HPDE6-E6E7 (cell line): Measurements from ENCODE around the gene PCDH9.

Experiments used
- DNase-seq: peaks from one replicate; pipeline ENCODE4 v3.0.0; 2011; ENCODE audit warnings: missing footprints; ENCODE audit errors: extremely low spot score

The PCDH9 gene

GRCh38 chr13:66397133-66397532 is 833.0 kb downstream of the PCDH9 start:
- no peak for DNase-seq

- DNase-seq, result no peak
These were observed 838.8 kb downstream of the PCDH9 start for GRCh38 chr13:66391322-66391721.

- no peak for DNase-seq
These were observed 851.2 kb downstream of the PCDH9 start for GRCh38 chr13:66378894-66379293.

GRCh38 chr13:66377569-66377968 is 852.6 kb downstream of the PCDH9 start:
- no peak for DNase-seq

GRCh38 chr13:66375756-66376155 is 854.4 kb downstream of the PCDH9 start:
- no peak for DNase-seq

GRCh38 chr13:66369666-66370065 is 860.5 kb downstream of the PCDH9 start:
- no peak for DNase-seq

- DNase-seq, result no peak
These were observed 862.8 kb downstream of the PCDH9 start for GRCh38 chr13:66367356-66367755.

GRCh38 chr13:66365101-66365500 is 865.0 kb downstream of the PCDH9 start:
- no peak for DNase-seq

GRCh38 chr13:66364346-66364745 is 865.8 kb downstream of the PCDH9 start:
- DNase-seq, result no peak

GRCh38 chr13:66362485-66362884 is 867.7 kb downstream of the PCDH9 start:
- no peak for DNase-seq

- no peak for DNase-seq
These were observed 870.1 kb downstream of the PCDH9 start for GRCh38 chr13:66359910-66360552.

GRCh38 chr13:66359393-66359792 is 870.7 kb downstream of the PCDH9 start:
- no peak for DNase-seq

- DNase-seq, result no peak
These were observed 871.6 kb downstream of the PCDH9 start for GRCh38 chr13:66358564-66358963.

- no peak for DNase-seq
These were observed 872.7 kb downstream of the PCDH9 start for GRCh38 chr13:66357463-66357862.

GRCh38 chr13:66354879-66355751 is 875.0 kb downstream of the PCDH9 start:
- no peak for DNase-seq

GRCh38 chr13:66353664-66354063 is 876.5 kb downstream of the PCDH9 start:
- no peak for DNase-seq

GRCh38 chr13:66349966-66350365 is 880.2 kb downstream of the PCDH9 start:
- no peak for DNase-seq

GRCh38 chr13:66348745-66349690 is 881.1 kb downstream of the PCDH9 start:
- no peak for DNase-seq

- no peak for DNase-seq
These were observed 882.5 kb downstream of the PCDH9 start for GRCh38 chr13:66347486-66348117.

GRCh38 chr13:66345971-66346370 is 884.2 kb downstream of the PCDH9 start:
- DNase-seq, result no peak

GRCh38 chr13:66345518-66345810 is 884.7 kb downstream of the PCDH9 start:
- no peak for DNase-seq
